ENCODE results near the gene LZTR1.

GRCh38 chr22:20955548-20955947, 26.5 kb upstream of the LZTR1 start:
- TF ChIP-seq, protein P1, sequence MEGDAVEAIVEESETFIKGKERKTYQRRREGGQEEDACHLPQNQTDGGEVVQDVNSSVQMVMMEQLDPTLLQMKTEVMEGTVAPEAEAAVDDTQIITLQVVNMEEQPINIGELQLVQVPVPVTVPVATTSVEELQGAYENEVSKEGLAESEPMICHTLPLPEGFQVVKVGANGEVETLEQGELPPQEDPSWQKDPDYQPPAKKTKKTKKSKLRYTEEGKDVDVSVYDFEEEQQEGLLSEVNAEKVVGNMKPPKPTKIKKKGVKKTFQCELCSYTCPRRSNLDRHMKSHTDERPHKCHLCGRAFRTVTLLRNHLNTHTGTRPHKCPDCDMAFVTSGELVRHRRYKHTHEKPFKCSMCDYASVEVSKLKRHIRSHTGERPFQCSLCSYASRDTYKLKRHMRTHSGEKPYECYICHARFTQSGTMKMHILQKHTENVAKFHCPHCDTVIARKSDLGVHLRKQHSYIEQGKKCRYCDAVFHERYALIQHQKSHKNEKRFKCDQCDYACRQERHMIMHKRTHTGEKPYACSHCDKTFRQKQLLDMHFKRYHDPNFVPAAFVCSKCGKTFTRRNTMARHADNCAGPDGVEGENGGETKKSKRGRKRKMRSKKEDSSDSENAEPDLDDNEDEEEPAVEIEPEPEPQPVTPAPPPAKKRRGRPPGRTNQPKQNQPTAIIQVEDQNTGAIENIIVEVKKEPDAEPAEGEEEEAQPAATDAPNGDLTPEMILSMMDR (IDR thresholded peaks at IDR 0.05 in 8 of 11, conservative IDR thresholded peaks at IDR 0.05 in 3 of 11) = no peak
- no peak for TF ChIP-seq POLR2AphosphoS5 (IDR thresholded peaks at IDR 0.05)

All from spleen (tissue), 7 donors.